Measurements from ENCODE around the gene BABAM2.

- TF ChIP-seq CTCF (conservative IDR thresholded peaks at IDR 0.05; ENCODE audit: low read depth, low read length) (no peak), EZH2phosphoT487 (IDR thresholded peaks at IDR 0.05; ENCODE audit: borderline replicate concordance, low read length) (no peak), EZH2 (IDR thresholded peaks at IDR 0.05; ENCODE audit: low read length, unreplicated experiment) (no peak)
Observed at GRCh38 chr2:28135799-28136198, 245.3 kb downstream of the BABAM2 start.

Measured in PC-3 (cell line).